Transverse colon (tissue), 4 donors: ENCODE data around the gene NXPH3. TPM values are rescaled to one million over a fixed set of nuclear protein-coding genes. Genes with fewer than 3 reads are reported as not detected.
A peak's percentile ranks its signal among the peaks of the same experiment; 100 is the strongest.

Experiments used
- DNase-seq: peaks from one replicate; pipeline ENCODE4 v3.0.0-alpha.2; 2019
- H3K27ac ChIP-seq, 4 donors: fragments of 200-600 bp; sonication (generic); 2 replicates each; pipeline ENCODE4 v1.5.1; 2016 to 2018; ENCODE audit warnings: inconsistent platforms in 4 of 4
- H3K27me3 ChIP-seq: fragments of 200-600 bp; sonication (generic); 2 replicates; pipeline ENCODE4 v1.5.1; 2017; ENCODE audit warnings: inconsistent platforms
- H3K36me3 ChIP-seq, 4 donors: fragments of 200-600 bp; sonication (generic); 2 replicates each; pipeline ENCODE4 v1.5.1; 2017 to 2019; ENCODE audit warnings: inconsistent platforms in 4 of 4
- H3K4me1 ChIP-seq, 4 donors: fragments of 200-600 bp; sonication (generic); 2 replicates each; pipeline ENCODE4 v1.5.1; 2017 to 2020; ENCODE audit warnings: inconsistent platforms in 4 of 4
- H3K4me3 ChIP-seq, 4 donors: fragments of 200-600 bp; sonication (generic); 1 replicate in 1 of 4; 2 replicates in 3 of 4; pipeline versions ENCODE4 v1.5.1 to v1.6.1; 2017 to 2019; ENCODE audit warnings: inconsistent platforms in 4 of 4
- H3K9me3 ChIP-seq, 2 donors: fragments of 200-600 bp; sonication (generic); 2 replicates each; pipeline ENCODE4 v1.5.1; 2017 to 2019; ENCODE audit warnings: inconsistent platforms in 2 of 2
- EP300 ChIP-seq: sonication (generic); formaldehyde crosslinking; IDR thresholded peaks from one replicate; pipeline ENCODE4 v1.6.1; 2017; ENCODE audit warnings: antibody characterized with exemption, low read depth
- POLR2A ChIP-seq: fragments of 450-650 bp; IDR thresholded peaks from one replicate; pipeline ENCODE4 v1.6.1; 2016; ENCODE audit warnings: antibody characterized with exemption, mild to moderate bottlenecking, moderate library complexity
- POLR2AphosphoS5 ChIP-seq, 3 donors: sonication (generic); formaldehyde crosslinking; IDR thresholded peaks; one replicate each; pipeline ENCODE4 v1.6.1; 2016; ENCODE audit warnings: antibody characterized with exemption in 3 of 3
- WGBS, 2 donors: methylation state at CpG; one replicate each; pipeline ENCODE4 v1.1.5; 2018; ENCODE audit warnings: low coverage in 1 of 2; 5-methylcytosine and 5-hydroxymethylcytosine counted together
- in situ Hi-C, 4 donors: fragments of 200-750 bp; cut with MboI; loops; one replicate each; pipeline versions ENCODE4 v1.15.0 to v1.15.1; 2017; ENCODE audit warnings: low sequenced_read_pairs in 3 of 4, low pct_ligation_motif_present in 1 of 4, low pct_unique_long_range_greater_than_20kb in 1 of 4
- intact Hi-C: fragments of 100-400 bp; cut with DNase I; formaldehyde crosslinking; loops from one replicate; pipeline ENCODE4 v1.15.1; 2023; ENCODE audit warnings: low total_unique reads
- total RNA-seq, 4 donors: library from RNA; depleted of rRNA; stranded (reverse); fragments of >200 nt; gene quantifications; one replicate each; pipeline ENCODE4 v1.1.0, GENCODE V29; 2016
- TF ChIP-seq, protein P1 (sequence below), 5 experiments: fragments of 200-600 bp in 3 of 5; fragments of 450-650 bp in 2 of 5; sonication (generic) in 3 of 5; IDR thresholded peaks; 1 replicate in 2 of 5; 2 replicates in 3 of 5; pipeline ENCODE4 v1.5.1; 2016 to 2017; ENCODE audit warnings: antibody characterized with exemption in 5 of 5, inconsistent platforms in 3 of 5, mild to moderate bottlenecking in 2 of 5, moderate library complexity in 1 of 5

Gene NXPH3
- total RNA-seq, 4 donors from 2014 or later: 0.20 to 4.6 (median 2.6) TPM

DNA sequence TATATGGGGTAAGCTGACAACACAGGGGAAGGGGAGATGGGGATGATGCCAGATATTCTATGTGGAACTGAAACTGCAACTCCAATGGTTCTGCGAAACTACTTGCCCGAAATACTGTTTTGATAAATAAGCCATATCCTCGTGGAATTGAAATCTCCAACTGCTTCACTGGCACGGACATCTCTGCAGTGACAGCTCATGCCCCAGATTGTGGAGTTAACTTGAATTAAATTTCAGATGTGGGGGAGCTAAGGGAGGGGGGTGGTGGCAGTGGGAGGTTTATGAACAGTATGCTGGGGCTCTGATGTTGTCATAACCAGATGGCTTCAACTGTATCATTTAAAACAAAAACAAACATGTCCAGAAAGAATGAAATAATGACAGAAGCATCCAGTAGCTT, 21.8 kb downstream of the NXPH3 start:
- Histone ChIP-seq H3K9me3 (no peaks in the 10 kb centered on the region), H3K36me3 (peaks cover 0 to 60% (median 30%) of the 10 kb centered on the region in 4 donors), H3K27ac (peak overlapping the region in 1 of 4 donors; percentile 57), H3K4me3 (no peak overlapping the region), H3K27me3 (no peaks in the 10 kb centered on the region), H3K4me1 (peaks cover 0 to 15% (median 0%) of the 10 kb centered on the region in 4 donors)
- in situ Hi-C loops: no loop called here
- intact Hi-C loops: no loop called here
- no peak for DNase-seq
- 80 to 93% methylated on average over 3 to 4 of the region's 4 CpGs for WGBS, 2 donors
- TF ChIP-seq POLR2AphosphoS5 (IDR thresholded peaks at IDR 0.05) (no peak), EP300 (no peak)

DNA sequence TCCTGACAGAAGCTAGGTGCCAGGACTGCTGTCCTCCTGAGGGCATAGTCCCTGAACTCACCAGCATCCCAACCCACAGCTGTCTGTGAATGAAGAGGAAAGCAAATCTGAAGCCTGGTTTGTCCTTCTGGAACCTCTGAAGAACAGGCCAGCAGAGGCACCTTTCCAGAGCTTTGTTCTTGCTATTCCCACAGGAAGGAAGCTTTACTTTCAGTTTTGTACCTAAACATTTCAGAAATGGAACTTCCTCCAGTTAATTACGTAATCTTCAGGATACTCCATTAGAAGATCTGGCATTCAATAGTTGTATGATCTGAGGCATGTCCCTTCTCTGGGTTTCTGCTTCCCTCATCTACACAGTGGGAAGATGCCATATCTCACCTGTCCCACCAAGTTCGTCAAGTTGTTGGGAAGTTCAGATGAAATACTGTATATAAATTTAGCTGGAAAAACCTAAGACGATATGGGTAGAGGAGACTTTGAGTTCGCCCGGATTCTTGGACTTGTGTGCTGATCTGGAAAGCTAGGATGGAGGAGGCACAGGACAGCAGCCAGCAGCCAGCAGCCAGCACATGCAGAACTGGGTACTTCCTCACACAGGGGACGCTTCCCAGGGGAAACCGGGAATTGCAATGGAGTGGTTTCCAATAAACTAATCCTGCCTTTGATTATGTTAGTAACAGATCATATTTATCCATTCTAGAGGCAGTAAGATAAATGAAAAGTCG, 22.4 kb downstream of the NXPH3 start:
- 85 to 95% methylated on average over 7 to 8 of the region's 8 CpGs for WGBS, 2 donors

DNA sequence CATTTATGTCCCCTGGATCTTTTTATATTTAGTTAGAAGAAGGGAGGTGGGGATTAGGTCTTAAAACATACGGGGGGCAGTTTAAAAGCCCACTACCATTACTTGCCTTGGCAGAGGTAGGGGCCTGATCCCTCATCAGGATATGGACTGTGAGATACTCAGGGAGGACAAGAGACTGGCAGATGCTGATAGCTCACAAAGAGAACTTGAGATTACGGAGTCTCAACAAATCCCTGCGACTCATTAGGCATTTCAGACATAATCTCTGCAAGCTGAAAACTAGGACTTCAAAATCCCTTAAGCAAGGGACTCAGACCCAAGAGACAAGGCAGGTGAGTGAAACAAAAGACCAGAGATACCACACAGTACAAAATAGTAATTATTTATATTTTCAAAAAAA, 23.2 kb downstream of the NXPH3 start:
- TF ChIP-seq POLR2AphosphoS5 (IDR thresholded peaks at IDR 0.05) (no peak), POLR2A (no peak), EP300 (no peak)
- TF ChIP-seq, protein P1, sequence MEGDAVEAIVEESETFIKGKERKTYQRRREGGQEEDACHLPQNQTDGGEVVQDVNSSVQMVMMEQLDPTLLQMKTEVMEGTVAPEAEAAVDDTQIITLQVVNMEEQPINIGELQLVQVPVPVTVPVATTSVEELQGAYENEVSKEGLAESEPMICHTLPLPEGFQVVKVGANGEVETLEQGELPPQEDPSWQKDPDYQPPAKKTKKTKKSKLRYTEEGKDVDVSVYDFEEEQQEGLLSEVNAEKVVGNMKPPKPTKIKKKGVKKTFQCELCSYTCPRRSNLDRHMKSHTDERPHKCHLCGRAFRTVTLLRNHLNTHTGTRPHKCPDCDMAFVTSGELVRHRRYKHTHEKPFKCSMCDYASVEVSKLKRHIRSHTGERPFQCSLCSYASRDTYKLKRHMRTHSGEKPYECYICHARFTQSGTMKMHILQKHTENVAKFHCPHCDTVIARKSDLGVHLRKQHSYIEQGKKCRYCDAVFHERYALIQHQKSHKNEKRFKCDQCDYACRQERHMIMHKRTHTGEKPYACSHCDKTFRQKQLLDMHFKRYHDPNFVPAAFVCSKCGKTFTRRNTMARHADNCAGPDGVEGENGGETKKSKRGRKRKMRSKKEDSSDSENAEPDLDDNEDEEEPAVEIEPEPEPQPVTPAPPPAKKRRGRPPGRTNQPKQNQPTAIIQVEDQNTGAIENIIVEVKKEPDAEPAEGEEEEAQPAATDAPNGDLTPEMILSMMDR (IDR thresholded peaks at IDR 0.05): no peak
- H3K9me3 ChIP-seq: no peaks in the 10 kb centered on the region
- peaks cover 0 to 60% (median 27%) of the 10 kb centered on the region in 4 donors for H3K36me3 ChIP-seq
- no peak overlapping the region for H3K4me3 ChIP-seq
- intact Hi-C loops (no loop called here), in situ Hi-C loops (no loop called here)
- no peak for DNase-seq
- peaks cover 0 to 22% (median 0%) of the 10 kb centered on the region in 4 donors for H3K4me1 ChIP-seq
- 93 to 100% methylated on average over 1 to 3 of the region's 3 CpGs for WGBS, 2 donors
- H3K27ac ChIP-seq: no peak overlapping the region
- H3K27me3 ChIP-seq: no peaks in the 10 kb centered on the region

More for the DNA sequence above, 22.4 kb downstream of the NXPH3 start:
- H3K27ac ChIP-seq: peak overlapping the region in 1 of 4 donors; percentile 57
- H3K4me3 ChIP-seq: no peak overlapping the region
- H3K36me3 ChIP-seq: peaks cover 0 to 60% (median 28%) of the 10 kb centered on the region in 4 donors
- TF ChIP-seq EP300 (no peak), POLR2A (no peak), POLR2AphosphoS5 (IDR thresholded peaks at IDR 0.05) (no peak)
- TF ChIP-seq, protein P1 (IDR thresholded peaks at IDR 0.05): no peak
- intact Hi-C loops: no loop called here
- in situ Hi-C loops: no loop called here
- no peaks in the 10 kb centered on the region for H3K9me3 ChIP-seq
- H3K27me3 ChIP-seq: no peaks in the 10 kb centered on the region
- peaks cover 0 to 22% (median 0%) of the 10 kb centered on the region in 4 donors for H3K4me1 ChIP-seq
- DNase-seq: no peak

DNA sequence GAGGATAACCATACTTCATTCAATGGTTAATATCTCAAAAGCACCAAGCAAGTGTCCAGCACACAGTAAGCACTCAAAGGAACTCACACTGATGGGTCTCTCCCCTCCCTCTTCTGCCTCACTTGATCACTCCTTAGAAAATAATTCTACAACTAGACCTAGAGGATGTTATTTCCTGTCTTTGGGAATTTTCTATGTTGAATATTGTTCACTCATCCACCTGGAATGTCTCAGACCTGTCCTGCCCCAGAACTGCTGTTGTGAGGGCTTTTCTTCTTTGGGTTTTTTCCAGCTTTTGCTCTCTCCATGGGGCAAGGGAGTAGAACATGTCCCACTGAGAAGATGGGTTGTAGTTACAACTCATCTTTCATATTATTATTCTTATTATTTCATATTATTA, 25.3 kb downstream of the NXPH3 start:
- Histone ChIP-seq H3K27me3 (no peaks in the 10 kb centered on the region), H3K4me1 (peaks cover 0 to 22% (median 0%) of the 10 kb centered on the region in 4 donors), H3K36me3 (peaks cover 0 to 77% (median 31%) of the 10 kb centered on the region in 4 donors), H3K4me3 (no peak overlapping the region), H3K27ac (no peak overlapping the region), H3K9me3 (no peaks in the 10 kb centered on the region)
- TF ChIP-seq EP300 (no peak), POLR2A (no peak), POLR2AphosphoS5 (IDR thresholded peaks at IDR 0.05) (no peak)
- TF ChIP-seq, protein P1 (IDR thresholded peaks at IDR 0.05): no peak
- DNase-seq: no peak
- intact Hi-C loops: no loop called here
- in situ Hi-C loops: no loop called here
